HEK293 (cell line): ENCODE measurements around the gene ESR2.

Experiments used
- CTCF ChIA-PET: fragments of 350-600 bp; formaldehyde crosslinking; extraction: SDS; loops from one replicate; lab custom pipeline; 2021; ENCODE audit warnings: antibody characterized with exemption; lab: Yijun Ruan, JAX
- POLR2A ChIA-PET: fragments of 300-600 bp; formaldehyde crosslinking; extraction: SDS; loops from one replicate; lab custom pipeline; 2020; ENCODE audit warnings: antibody characterized with exemption, inconsistent platforms; lab: Yijun Ruan, JAX
- H3K27ac ChIP-seq: fragments of 200-500 bp; sonication (Bioruptor generic); 2 replicates; pipeline ENCODE4 v1.5.1; 2014; ENCODE audit warnings: low read depth, low read length, control low read depth, inconsistent platforms; ENCODE audit errors: extremely low read depth
- H3K36me3 ChIP-seq, 2 experiments: fragments of 200-500 bp in 1 of 2; sonication (Bioruptor generic) in 1 of 2; 1 replicate in 1 of 2; 2 replicates in 1 of 2; pipeline ENCODE4 v1.5.1; 2014 to 2017; ENCODE audit warnings: inconsistent platforms in 2 of 2, low read length in 2 of 2; ENCODE audit not compliant: control insufficient read depth in 2 of 2, insufficient read depth in 1 of 2
- H3K4me1 ChIP-seq: fragments of 200-500 bp; sonication (Bioruptor generic); 2 replicates; pipeline ENCODE4 v1.5.1; 2014; ENCODE audit warnings: mild to moderate bottlenecking, low read length, inconsistent platforms; ENCODE audit not compliant: control insufficient read depth, insufficient read depth
- H3K4me3 ChIP-seq: 2 replicates; pipeline ENCODE4 v1.5.1; 2011; ENCODE audit warnings: low read depth, mild to moderate bottlenecking, control low read depth, low read length, moderate library complexity
- H3K9me3 ChIP-seq: fragments of 200-500 bp; sonication (Bioruptor generic); 2 replicates; pipeline ENCODE4 v1.5.1; 2014; ENCODE audit warnings: low read depth, low read length, inconsistent platforms; ENCODE audit not compliant: control insufficient read depth, insufficient read depth
- INSM2 ChIP-seq: fragments of 450-650 bp; formaldehyde crosslinking; IDR thresholded peaks from 2 replicates; pipeline ENCODE4 v1.5.1; 2016; ENCODE audit warnings: missing biosample characterization, missing genetic modification characterization
- PATZ1 ChIP-seq: fragments of 450-650 bp; formaldehyde crosslinking; IDR thresholded peaks from 2 replicates; pipeline ENCODE4 v1.5.1; 2016; ENCODE audit warnings: missing biosample characterization, missing genetic modification characterization
- PRDM10 ChIP-seq: fragments of 450-650 bp; formaldehyde crosslinking; IDR thresholded peaks from 2 replicates; pipeline ENCODE4 v1.5.1; 2016; ENCODE audit warnings: missing biosample characterization, missing genetic modification characterization
- YY1 ChIP-seq: fragments of 450-650 bp; formaldehyde crosslinking; IDR thresholded peaks from 2 replicates; pipeline ENCODE4 v1.5.1; 2018; ENCODE audit warnings: missing biosample characterization, missing genetic modification characterization
- ZBTB21 ChIP-seq: fragments of 450-650 bp; formaldehyde crosslinking; IDR thresholded peaks from 2 replicates; pipeline ENCODE4 v1.5.1; 2017; ENCODE audit warnings: missing biosample characterization, missing genetic modification characterization
- ZIC2 ChIP-seq: fragments of 450-650 bp; formaldehyde crosslinking; IDR thresholded peaks from 2 replicates; pipeline ENCODE4 v1.5.1; 2016; ENCODE audit warnings: missing biosample characterization, missing genetic modification characterization
- ZNF140 ChIP-seq: fragments of 450-650 bp; formaldehyde crosslinking; IDR thresholded peaks from 2 replicates; pipeline ENCODE4 v1.5.1; 2016; ENCODE audit warnings: missing biosample characterization, missing genetic modification characterization
- ZNF18 ChIP-seq: fragments of 450-650 bp; formaldehyde crosslinking; IDR thresholded peaks from 2 replicates; pipeline ENCODE4 v1.5.1; 2016; ENCODE audit warnings: missing biosample characterization, missing genetic modification characterization
- ZNF292 ChIP-seq: fragments of 450-650 bp; formaldehyde crosslinking; IDR thresholded peaks from 2 replicates; pipeline ENCODE4 v1.5.1; 2016; ENCODE audit warnings: low read depth, missing biosample characterization, missing genetic modification characterization, borderline replicate concordance
- ZNF302 ChIP-seq: fragments of 450-650 bp; formaldehyde crosslinking; IDR thresholded peaks from 2 replicates; pipeline ENCODE4 v1.5.1; 2016; ENCODE audit warnings: missing biosample characterization, missing genetic modification characterization, low read depth
- ZNF510 ChIP-seq: fragments of 450-650 bp; formaldehyde crosslinking; IDR thresholded peaks from 2 replicates; pipeline ENCODE4 v1.5.1; 2018; ENCODE audit warnings: mild to moderate bottlenecking, missing genetic modification characterization, missing biosample characterization; ENCODE audit not compliant: insufficient replicate concordance
- ZNF600 ChIP-seq: fragments of 450-650 bp; formaldehyde crosslinking; IDR thresholded peaks from 2 replicates; pipeline ENCODE4 v1.5.1; 2016; ENCODE audit warnings: missing biosample characterization, missing genetic modification characterization
- ZSCAN16 ChIP-seq: fragments of 450-650 bp; formaldehyde crosslinking; IDR thresholded peaks from 2 replicates; pipeline ENCODE4 v1.5.1; 2016; ENCODE audit warnings: missing biosample characterization, missing genetic modification characterization
- ZSCAN18 ChIP-seq: fragments of 450-650 bp; formaldehyde crosslinking; IDR thresholded peaks from 2 replicates; pipeline ENCODE4 v1.5.1; 2016; ENCODE audit warnings: missing biosample characterization, missing genetic modification characterization
- TF ChIP-seq, protein P1 (sequence below): fragments of 450-650 bp; formaldehyde crosslinking; IDR thresholded peaks from 2 replicates; pipeline ENCODE4 v1.5.1; 2016; ENCODE audit warnings: missing biosample characterization, missing genetic modification characterization
- TF ChIP-seq, protein P2 (sequence below): fragments of 450-650 bp; formaldehyde crosslinking; IDR thresholded peaks from 2 replicates; pipeline ENCODE4 v1.5.1; 2016; ENCODE audit warnings: missing biosample characterization, missing genetic modification characterization

The ESR2 gene

GRCh38 chr14:64260418-64260817 lies 33.8 kb downstream of the ESR2 start (continued):
- TF ChIP-seq ZNF18 (no peak), ZNF140 (tag by site-specific recombination) (no peak), ZNF292 (tag by site-specific recombination) (no peak), ZIC2 (no peak), ZSCAN16 (tag by site-specific recombination) (no peak), YY1 (tag by site-specific recombination) (no peak), INSM2 (tag by site-specific recombination) (no peak), ZSCAN18 (tag by site-specific recombination) (no peak)
- TF ChIP-seq, protein P1, sequence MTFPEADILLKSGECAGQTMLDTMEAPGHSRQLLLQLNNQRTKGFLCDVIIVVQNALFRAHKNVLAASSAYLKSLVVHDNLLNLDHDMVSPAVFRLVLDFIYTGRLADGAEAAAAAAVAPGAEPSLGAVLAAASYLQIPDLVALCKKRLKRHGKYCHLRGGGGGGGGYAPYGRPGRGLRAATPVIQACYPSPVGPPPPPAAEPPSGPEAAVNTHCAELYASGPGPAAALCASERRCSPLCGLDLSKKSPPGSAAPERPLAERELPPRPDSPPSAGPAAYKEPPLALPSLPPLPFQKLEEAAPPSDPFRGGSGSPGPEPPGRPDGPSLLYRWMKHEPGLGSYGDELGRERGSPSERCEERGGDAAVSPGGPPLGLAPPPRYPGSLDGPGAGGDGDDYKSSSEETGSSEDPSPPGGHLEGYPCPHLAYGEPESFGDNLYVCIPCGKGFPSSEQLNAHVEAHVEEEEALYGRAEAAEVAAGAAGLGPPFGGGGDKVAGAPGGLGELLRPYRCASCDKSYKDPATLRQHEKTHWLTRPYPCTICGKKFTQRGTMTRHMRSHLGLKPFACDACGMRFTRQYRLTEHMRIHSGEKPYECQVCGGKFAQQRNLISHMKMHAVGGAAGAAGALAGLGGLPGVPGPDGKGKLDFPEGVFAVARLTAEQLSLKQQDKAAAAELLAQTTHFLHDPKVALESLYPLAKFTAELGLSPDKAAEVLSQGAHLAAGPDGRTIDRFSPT (tag by site-specific recombination): no peak

DNA sequence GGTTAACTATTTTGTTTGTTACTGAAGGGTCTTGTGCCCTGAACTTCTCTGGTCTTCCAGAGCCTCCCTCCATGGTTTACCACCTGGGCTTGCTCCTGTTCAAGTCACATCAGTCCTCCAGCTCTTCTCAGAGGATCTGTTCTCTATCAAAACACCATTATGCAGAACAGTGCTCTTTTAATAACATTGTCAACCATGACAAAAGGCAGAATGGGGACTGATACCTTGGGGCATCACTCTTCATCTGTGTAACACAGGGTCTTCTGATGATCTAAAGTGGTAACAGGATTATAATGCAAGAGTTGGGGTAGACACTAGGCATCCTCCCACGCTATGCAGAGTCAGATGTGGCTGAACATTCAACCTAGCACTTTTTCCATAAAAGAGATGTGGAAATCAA lies 38.4 kb downstream of the ESR2 start:
- Histone ChIP-seq H3K4me1 (no peaks in the 10 kb centered on the region), H3K36me3 (no peaks in the 10 kb centered on the region), H3K9me3 (no peaks in the 10 kb centered on the region), H3K4me3 (no peak overlapping the region), H3K27ac (no peak overlapping the region)
- ChIA-PET POLR2A (no interaction called here), CTCF (no interaction called here)
- no peak for TF ChIP-seq ZNF510 (tag by site-specific recombination)
- no peak for TF ChIP-seq PRDM10 (tag by site-specific recombination)
- no peak for TF ChIP-seq PATZ1 (tag by site-specific recombination)
- TF ChIP-seq ZBTB21 (tag by site-specific recombination): no peak
- no peak for TF ChIP-seq ZNF302 (tag by site-specific recombination)
- TF ChIP-seq INSM2 (tag by site-specific recombination): no peak
- TF ChIP-seq, protein P2, sequence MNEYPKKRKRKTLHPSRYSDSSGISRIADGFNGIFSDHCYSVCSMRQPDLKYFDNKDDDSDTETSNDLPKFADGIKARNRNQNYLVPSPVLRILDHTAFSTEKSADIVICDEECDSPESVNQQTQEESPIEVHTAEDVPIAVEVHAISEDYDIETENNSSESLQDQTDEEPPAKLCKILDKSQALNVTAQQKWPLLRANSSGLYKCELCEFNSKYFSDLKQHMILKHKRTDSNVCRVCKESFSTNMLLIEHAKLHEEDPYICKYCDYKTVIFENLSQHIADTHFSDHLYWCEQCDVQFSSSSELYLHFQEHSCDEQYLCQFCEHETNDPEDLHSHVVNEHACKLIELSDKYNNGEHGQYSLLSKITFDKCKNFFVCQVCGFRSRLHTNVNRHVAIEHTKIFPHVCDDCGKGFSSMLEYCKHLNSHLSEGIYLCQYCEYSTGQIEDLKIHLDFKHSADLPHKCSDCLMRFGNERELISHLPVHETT (tag by site-specific recombination): no peak
- TF ChIP-seq ZNF600 (tag by site-specific recombination): no peak
